ENCODE data around the gene SULT1A2.
"Not testable (repeated sequence)": the region's sequence is repeated elsewhere in the genome, so short reads cannot be mapped to it uniquely, and the experiment has no call there.

The SULT1A2 gene

DNA sequence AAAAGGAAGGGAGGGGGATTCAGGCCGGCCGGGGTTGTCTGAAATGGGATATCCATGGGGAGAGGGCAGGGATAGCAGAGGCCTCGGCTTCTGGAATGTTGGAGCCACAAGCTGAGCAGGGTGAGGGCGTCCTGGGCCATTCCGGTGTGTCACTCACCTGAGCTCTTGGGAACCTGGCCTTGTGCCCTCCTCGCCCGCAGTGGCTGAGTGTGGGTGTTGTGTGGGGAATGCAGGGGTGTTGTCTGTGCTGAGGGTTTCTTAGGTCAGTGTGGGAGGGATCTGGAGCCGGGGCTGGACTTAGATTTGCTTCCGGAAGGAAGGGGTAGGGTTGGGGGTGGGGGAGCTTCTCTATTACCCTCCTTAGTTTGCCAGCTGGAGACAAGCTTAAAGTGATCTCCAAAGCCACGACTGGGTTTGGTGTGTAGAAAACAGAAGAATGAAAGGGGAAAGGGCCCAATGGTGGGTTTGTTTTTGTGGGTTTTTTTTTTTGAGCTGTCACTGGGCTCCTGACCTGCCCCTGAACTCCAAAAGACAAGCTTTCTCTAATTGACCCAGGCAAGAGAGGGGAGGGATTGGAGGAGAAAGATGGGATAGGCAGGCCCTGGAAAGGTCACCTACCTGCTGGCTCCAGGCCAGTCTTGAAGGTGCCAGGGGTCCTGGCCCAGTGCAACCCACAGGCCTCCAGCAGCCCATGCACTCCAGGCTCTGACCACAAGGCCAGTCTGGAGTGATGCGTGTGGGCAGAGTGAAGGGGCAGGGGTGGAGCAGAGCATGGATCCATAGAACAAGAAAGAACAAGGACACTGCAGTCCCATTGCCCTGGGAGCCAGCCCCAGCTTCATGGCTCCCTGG lies at the start of gene SULT1A2:
Gene SULT1A2 (minus strand): TSS at position 211 of the 852 bp plus-strand sequence. CDS start 1,120 bp downstream, outside the sequence.
- H3F3A ChIP-seq (ENCODE audit: control insufficient read depth, insufficient read depth), result no peaks in the 10 kb centered on the region
- H3K79me2 ChIP-seq (ENCODE audit: control insufficient read depth, low read length), result no peaks in the 10 kb centered on the region
- no peaks in the 10 kb centered on the region for H3K36me3 ChIP-seq (ENCODE audit: control insufficient read depth, low read length)
- no peaks in the 10 kb centered on the region for H3K9me3 ChIP-seq (ENCODE audit: control insufficient read depth, insufficient read depth, low read length)
- peaks cover 10% of the 10 kb centered on the region for H3K4me1 ChIP-seq (ENCODE audit: control insufficient read depth, low read length)
- no peaks in the 10 kb centered on the region for H3K9me2 ChIP-seq (replicated peaks; ENCODE audit: control insufficient read depth, low read length)
- H3K27ac ChIP-seq (ENCODE audit: low read depth, low read length), result no peak within 1 kb of the TSS
- no peak within 1 kb of the TSS for H3K4me2 ChIP-seq (ENCODE audit: low read length)
- no peak for TF ChIP-seq EZH2phosphoT487 (IDR thresholded peaks at IDR 0.05; ENCODE audit: borderline replicate concordance, low read length)
- TF ChIP-seq CTCF (IDR thresholded peaks at IDR 0.05; ENCODE audit: low read depth, low read length, poor library complexity, severe bottlenecking), result no peak
- H4K20me1 ChIP-seq (ENCODE audit: control insufficient read depth, insufficient read depth, low read depth, low read length), result no peaks in the 10 kb centered on the region
- no peak within 1 kb of the TSS for H3K4me3 ChIP-seq (ENCODE audit: low read length)
- H3K27me3 ChIP-seq (ENCODE audit: control insufficient read depth, low read length), result no peaks in the 10 kb centered on the region

GRCh38 chr16:28639959-28640358 lies 43.1 kb upstream of the SULT1A2 start:
- H3F3A ChIP-seq (ENCODE audit: control insufficient read depth, insufficient read depth); H3K27me3 ChIP-seq (ENCODE audit: control insufficient read depth, low read length); H3K4me1 ChIP-seq (ENCODE audit: control insufficient read depth, low read length); H3K36me3 ChIP-seq (ENCODE audit: control insufficient read depth, low read length); H4K20me1 ChIP-seq (ENCODE audit: control insufficient read depth, insufficient read depth, low read depth, low read length); H3K9me2 ChIP-seq (replicated peaks; ENCODE audit: control insufficient read depth, low read length); H3K79me2 ChIP-seq (ENCODE audit: control insufficient read depth, low read length); H3K27ac ChIP-seq (ENCODE audit: low read depth, low read length); H3K9me3 ChIP-seq (ENCODE audit: control insufficient read depth, insufficient read depth, low read length); H3K4me3 ChIP-seq (ENCODE audit: low read length); H3K4me2 ChIP-seq (ENCODE audit: low read length): not testable (repeated sequence)

DNA sequence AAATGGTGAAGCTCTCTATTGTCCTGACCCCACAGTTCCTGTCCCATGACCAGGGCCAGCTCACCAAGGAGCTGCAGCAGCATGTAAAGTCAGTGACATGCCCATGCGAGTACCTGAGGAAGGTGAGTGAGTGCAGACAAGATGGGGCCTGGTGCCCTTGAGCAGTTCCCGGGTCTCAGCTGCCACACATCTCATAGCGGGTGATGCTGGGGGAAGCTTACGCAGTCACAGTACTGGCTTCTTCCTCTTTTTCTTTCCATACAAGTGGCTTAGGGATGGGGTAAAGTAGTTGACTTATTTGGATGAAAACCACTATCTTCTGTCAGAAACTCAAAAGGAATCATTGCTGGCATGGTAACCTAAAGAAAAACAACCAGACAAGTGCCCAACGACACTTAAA lies 41.5 kb upstream of the SULT1A2 start:
- H3K9me2 ChIP-seq (replicated peaks; ENCODE audit: control insufficient read depth, low read length); H3K4me3 ChIP-seq (ENCODE audit: low read length); H3K9me3 ChIP-seq (ENCODE audit: control insufficient read depth, insufficient read depth, low read length); H4K20me1 ChIP-seq (ENCODE audit: control insufficient read depth, insufficient read depth, low read depth, low read length); H3K27me3 ChIP-seq (ENCODE audit: control insufficient read depth, low read length); H3K4me2 ChIP-seq (ENCODE audit: low read length); H3K36me3 ChIP-seq (ENCODE audit: control insufficient read depth, low read length); H3K4me1 ChIP-seq (ENCODE audit: control insufficient read depth, low read length); H3K27ac ChIP-seq (ENCODE audit: low read depth, low read length); H3F3A ChIP-seq (ENCODE audit: control insufficient read depth, insufficient read depth); H3K79me2 ChIP-seq (ENCODE audit: control insufficient read depth, low read length): not testable (repeated sequence)

DNA sequence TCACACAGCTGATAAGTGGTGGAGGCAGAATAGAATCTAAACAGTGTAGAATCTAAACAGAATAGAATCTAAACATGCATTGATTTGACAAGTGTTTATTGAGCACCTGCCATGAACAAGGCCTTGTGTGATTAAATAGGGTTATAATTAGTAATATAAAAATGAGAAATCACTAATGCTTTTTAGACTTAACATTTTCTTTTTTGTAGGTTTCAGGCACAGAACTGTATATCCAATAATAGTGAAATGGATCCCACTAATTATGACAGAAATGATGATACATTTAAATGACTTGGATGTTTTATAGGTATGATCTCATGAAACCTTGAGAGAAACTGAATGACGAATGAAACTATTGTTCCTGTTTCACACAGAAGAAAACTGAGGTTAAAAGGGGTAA lies 40.9 kb upstream of the SULT1A2 start, which contains the start of gene NPIPB8:
Gene NPIPB8 (plus strand): TSS at position 301 of the 400 bp plus-strand sequence. CDS start 296 bp downstream, outside the sequence.
- not testable (repeated sequence) for H3K4me2 ChIP-seq (ENCODE audit: low read length); H3K27ac ChIP-seq (ENCODE audit: low read depth, low read length); H3K4me1 ChIP-seq (ENCODE audit: control insufficient read depth, low read length)

DNA sequence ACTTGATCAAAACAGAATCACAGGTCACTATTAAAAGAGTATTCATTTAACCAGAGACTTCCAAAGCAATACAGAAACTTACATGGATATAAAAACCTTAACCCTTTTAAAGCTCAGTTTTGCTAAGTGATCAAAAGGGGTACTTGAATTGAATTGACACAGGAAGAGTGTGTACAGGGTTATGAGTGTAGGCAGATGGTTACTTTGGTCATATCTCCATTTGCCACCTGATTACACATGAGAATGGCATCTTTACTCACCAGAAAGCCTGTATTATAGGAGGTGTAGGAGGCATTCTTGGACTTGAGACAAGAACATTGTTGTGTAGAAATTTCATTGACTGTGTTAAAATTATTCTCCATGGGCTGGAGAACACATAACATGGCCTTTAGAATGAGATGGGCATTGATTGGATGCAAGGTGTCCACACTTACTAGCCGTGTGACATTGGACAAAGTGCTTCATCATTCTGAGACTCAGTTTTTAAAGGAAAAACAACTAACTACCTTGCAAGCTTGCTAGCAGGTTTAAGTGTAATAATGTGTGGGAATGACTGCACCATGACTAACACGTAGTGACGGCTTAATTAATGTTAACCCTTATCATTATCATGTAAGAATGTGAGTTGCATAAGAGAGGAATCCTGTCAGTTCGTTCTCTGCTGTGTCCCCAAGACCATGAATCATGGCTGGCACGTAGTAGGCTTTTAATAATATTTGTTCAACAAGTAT lies 39.4 kb upstream of the SULT1A2 start:
- H3K9me3 ChIP-seq (ENCODE audit: control insufficient read depth, insufficient read depth, low read length); H3K4me2 ChIP-seq (ENCODE audit: low read length); H3K4me1 ChIP-seq (ENCODE audit: control insufficient read depth, low read length); H3K36me3 ChIP-seq (ENCODE audit: control insufficient read depth, low read length); H3K9me2 ChIP-seq (replicated peaks; ENCODE audit: control insufficient read depth, low read length); H4K20me1 ChIP-seq (ENCODE audit: control insufficient read depth, insufficient read depth, low read depth, low read length); H3K27ac ChIP-seq (ENCODE audit: low read depth, low read length); H3K27me3 ChIP-seq (ENCODE audit: control insufficient read depth, low read length); H3F3A ChIP-seq (ENCODE audit: control insufficient read depth, insufficient read depth); H3K79me2 ChIP-seq (ENCODE audit: control insufficient read depth, low read length); H3K4me3 ChIP-seq (ENCODE audit: low read length): not testable (repeated sequence)

More for the DNA sequence above, 40.9 kb upstream of the SULT1A2 start, which contains the start of gene NPIPB8:
- not testable (repeated sequence) for H3K4me3 ChIP-seq (ENCODE audit: low read length); H4K20me1 ChIP-seq (ENCODE audit: control insufficient read depth, insufficient read depth, low read depth, low read length); H3K79me2 ChIP-seq (ENCODE audit: control insufficient read depth, low read length); H3K9me2 ChIP-seq (replicated peaks; ENCODE audit: control insufficient read depth, low read length); H3K27me3 ChIP-seq (ENCODE audit: control insufficient read depth, low read length); H3K36me3 ChIP-seq (ENCODE audit: control insufficient read depth, low read length); H3K9me3 ChIP-seq (ENCODE audit: control insufficient read depth, insufficient read depth, low read length); H3F3A ChIP-seq (ENCODE audit: control insufficient read depth, insufficient read depth)

GRCh38 chr16:28630905-28631304 lies 34.1 kb upstream of the SULT1A2 start:
- H4K20me1 ChIP-seq (ENCODE audit: control insufficient read depth, insufficient read depth, low read depth, low read length); H3K4me2 ChIP-seq (ENCODE audit: low read length); H3K27me3 ChIP-seq (ENCODE audit: control insufficient read depth, low read length); H3K4me3 ChIP-seq (ENCODE audit: low read length); H3K9me2 ChIP-seq (replicated peaks; ENCODE audit: control insufficient read depth, low read length); H3K27ac ChIP-seq (ENCODE audit: low read depth, low read length); H3K36me3 ChIP-seq (ENCODE audit: control insufficient read depth, low read length); H3F3A ChIP-seq (ENCODE audit: control insufficient read depth, insufficient read depth); H3K9me3 ChIP-seq (ENCODE audit: control insufficient read depth, insufficient read depth, low read length); H3K79me2 ChIP-seq (ENCODE audit: control insufficient read depth, low read length); H3K4me1 ChIP-seq (ENCODE audit: control insufficient read depth, low read length): not testable (repeated sequence)
